Thyroid gland (tissue), 4 donors: ENCODE results near the gene CLEC14A.

Experiments used
- CTCF ChIP-seq, 6 experiments: fragments of 200-600 bp in 3 of 6; fragments of 450-650 bp in 3 of 6; sonication (generic) in 3 of 6; IDR thresholded peaks; one replicate each; pipeline ENCODE4 v1.5.1; 2016 to 2019; ENCODE audit warnings: antibody characterized with exemption in 6 of 6, mild to moderate bottlenecking in 2 of 6, inconsistent platforms in 1 of 6, moderate library complexity in 1 of 6
- POLR2A ChIP-seq, 2 donors: fragments of 450-650 bp; IDR thresholded peaks; one replicate each; pipeline ENCODE4 v1.6.1; 2017; ENCODE audit warnings: antibody characterized with exemption in 2 of 2, mild to moderate bottlenecking in 2 of 2, moderate library complexity in 1 of 2

GRCh38 chr14:38255408-38255672, 553 bp downstream of the CLEC14A start:
- no peak for TF ChIP-seq CTCF (IDR thresholded peaks at IDR 0.05)
- TF ChIP-seq POLR2A (IDR thresholded peaks at IDR 0.05) = no peak
